ENCODE results near the gene SIRT3. TPM values are rescaled to one million over a fixed set of nuclear protein-coding genes. Genes with fewer than 3 reads are reported as not detected.

The SIRT3 gene
- polyA plus RNA-seq (2013, experiment 1 of 2): 7.5 TPM
- 6.9 TPM for polyA plus RNA-seq (2013, experiment 2 of 2)

- H3K9ac ChIP-seq (ENCODE audit: low read length): peak within 1 kb of the TSS; percentile 86
- peak within 1 kb of the TSS; percentile 89 for H3K18ac ChIP-seq (ENCODE audit: low read length)
- H3K23ac ChIP-seq (ENCODE audit: low read length): no peak within 1 kb of the TSS
- no peak within 1 kb of the TSS for H2BK120ac ChIP-seq (ENCODE audit: low read depth, low read length)
- no peak within 1 kb of the TSS for H2BK5ac ChIP-seq (ENCODE audit: low read length)
- H3K4ac ChIP-seq (ENCODE audit: low read depth, low read length): no peak within 1 kb of the TSS
- peak within 1 kb of the TSS; percentile 84 for H3K27ac ChIP-seq (ENCODE audit: low read depth, low read length)
- H3K56ac ChIP-seq (ENCODE audit: low read length): peak within 1 kb of the TSS; percentile 88
- H4K5ac ChIP-seq (ENCODE audit: low read length): no peak within 1 kb of the TSS
- no CpG with 5 or more reads among the region's 70 CpGs for WGBS (ENCODE audit: extremely low coverage, insufficient coverage, low lambda C conversion rate)
- peak within 1 kb of the TSS; percentile 77 for H4K8ac ChIP-seq (ENCODE audit: low read depth, low read length)
- H3K36me3 ChIP-seq (ENCODE audit: control insufficient read depth, insufficient read depth, low read length): no peaks in the 10 kb centered on the region
- H2BK15ac ChIP-seq (replicated peaks; ENCODE audit: low read depth): no peak within 1 kb of the TSS
- H2AK5ac ChIP-seq (ENCODE audit: low read length): no peak within 1 kb of the TSS
- H3K4me2 ChIP-seq (ENCODE audit: low read length): peak within 1 kb of the TSS; percentile 84
- H3K79me2 ChIP-seq (ENCODE audit: control insufficient read depth, insufficient read depth, low read length): peaks cover 19% of the 10 kb centered on the region
- peak; percentile 93 for DNase-seq
- peaks cover 5% of the 10 kb centered on the region for H3K79me1 ChIP-seq (ENCODE audit: low read length)
- no peaks in the 10 kb centered on the region for H3K27me3 ChIP-seq (ENCODE audit: insufficient read depth, low read length, poor library complexity)
- no peaks in the 10 kb centered on the region for H3K4me1 ChIP-seq (ENCODE audit: control insufficient read depth, low read depth, low read length)
- peak within 1 kb of the TSS; percentile 76 for H3K4me3 ChIP-seq (ENCODE audit: low read length)
Observed at GRCh38 chr11:235997-236773, at the start of gene SIRT3. TSS of gene SIRT3 (minus strand) at chr11:236342. CDS start at chr11:236328, 14 bp downstream.

- H3K27me3 ChIP-seq (ENCODE audit: insufficient read depth, low read length, poor library complexity): no peaks in the 10 kb centered on the region
- no peak overlapping the region for H2AK5ac ChIP-seq (ENCODE audit: low read length)
- H3K18ac ChIP-seq (ENCODE audit: low read length): no peak overlapping the region
- H4K5ac ChIP-seq (ENCODE audit: low read length): no peak overlapping the region
- H3K23ac ChIP-seq (ENCODE audit: low read length): no peak overlapping the region
- no peak overlapping the region for H4K8ac ChIP-seq (ENCODE audit: low read depth, low read length)
- no peaks in the 10 kb centered on the region for H3K79me2 ChIP-seq (ENCODE audit: control insufficient read depth, insufficient read depth, low read length)
- no peak overlapping the region for H3K4me2 ChIP-seq (ENCODE audit: low read length)
- peaks cover 8% of the 10 kb centered on the region for H3K4me1 ChIP-seq (ENCODE audit: control insufficient read depth, low read depth, low read length)
- peaks cover 1% of the 10 kb centered on the region for H3K79me1 ChIP-seq (ENCODE audit: low read length)
- no CpG with 5 or more reads among the region's 8 CpGs for WGBS (ENCODE audit: extremely low coverage, insufficient coverage, low lambda C conversion rate)
- no peak overlapping the region for H3K27ac ChIP-seq (ENCODE audit: low read depth, low read length)
- H3K36me3 ChIP-seq (ENCODE audit: control insufficient read depth, insufficient read depth, low read length): no peaks in the 10 kb centered on the region
- no peak for DNase-seq
- H3K4me3 ChIP-seq (ENCODE audit: low read length): no peak overlapping the region
- H2BK120ac ChIP-seq (ENCODE audit: low read depth, low read length): no peak overlapping the region
- H3K4ac ChIP-seq (ENCODE audit: low read depth, low read length): no peak overlapping the region
- H2BK15ac ChIP-seq (replicated peaks; ENCODE audit: low read depth): no peak overlapping the region
- no peak overlapping the region for H3K9ac ChIP-seq (ENCODE audit: low read length)
- H3K56ac ChIP-seq (ENCODE audit: low read length): no peak overlapping the region
- H2BK5ac ChIP-seq (ENCODE audit: low read length): no peak overlapping the region
Observed at GRCh38 chr11:285894-286220, 49.7 kb upstream of the SIRT3 start.

- no peak overlapping the region for H2AK5ac ChIP-seq (ENCODE audit: low read length)
- no peak overlapping the region for H2BK5ac ChIP-seq (ENCODE audit: low read length)
- no CpG with 5 or more reads among the region's 29 CpGs for WGBS (ENCODE audit: extremely low coverage, insufficient coverage, low lambda C conversion rate)
- H3K36me3 ChIP-seq (ENCODE audit: control insufficient read depth, insufficient read depth, low read length): no peaks in the 10 kb centered on the region
- H3K4ac ChIP-seq (ENCODE audit: low read depth, low read length): no peak overlapping the region
- DNase-seq: no peak
- H3K4me3 ChIP-seq (ENCODE audit: low read length): no peak overlapping the region
- no peak overlapping the region for H3K23ac ChIP-seq (ENCODE audit: low read length)
- H3K4me2 ChIP-seq (ENCODE audit: low read length): no peak overlapping the region
- H3K9ac ChIP-seq (ENCODE audit: low read length): no peak overlapping the region
- no peak overlapping the region for H3K18ac ChIP-seq (ENCODE audit: low read length)
- no peaks in the 10 kb centered on the region for H3K27me3 ChIP-seq (ENCODE audit: insufficient read depth, low read length, poor library complexity)
- no peak overlapping the region for H2BK15ac ChIP-seq (replicated peaks; ENCODE audit: low read depth)
- no peak overlapping the region for H2BK120ac ChIP-seq (ENCODE audit: low read depth, low read length)
- H3K79me1 ChIP-seq (ENCODE audit: low read length): no peaks in the 10 kb centered on the region
- no peak overlapping the region for H3K56ac ChIP-seq (ENCODE audit: low read length)
- H3K79me2 ChIP-seq (ENCODE audit: control insufficient read depth, insufficient read depth, low read length): no peaks in the 10 kb centered on the region
- no peak overlapping the region for H4K8ac ChIP-seq (ENCODE audit: low read depth, low read length)
- H4K5ac ChIP-seq (ENCODE audit: low read length): no peak overlapping the region
- H3K27ac ChIP-seq (ENCODE audit: low read depth, low read length): no peak overlapping the region
- peaks cover 4% of the 10 kb centered on the region for H3K4me1 ChIP-seq (ENCODE audit: control insufficient read depth, low read depth, low read length)
Observed at GRCh38 chr11:285021-285893, 49.1 kb upstream of the SIRT3 start.

GRCh38 chr11:284105-285020 lies 48.2 kb upstream of the SIRT3 start:
- Histone ChIP-seq H3K23ac (ENCODE audit: low read length) (no peak overlapping the region), H3K4me1 (ENCODE audit: control insufficient read depth, low read depth, low read length) (peaks cover 2% of the 10 kb centered on the region), H3K4me3 (ENCODE audit: low read length) (no peak overlapping the region), H2AK5ac (ENCODE audit: low read length) (no peak overlapping the region), H3K4ac (ENCODE audit: low read depth, low read length) (no peak overlapping the region), H4K5ac (ENCODE audit: low read length) (no peak overlapping the region), H3K27me3 (ENCODE audit: insufficient read depth, low read length, poor library complexity) (no peaks in the 10 kb centered on the region), H3K27ac (ENCODE audit: low read depth, low read length) (no peak overlapping the region), H3K79me2 (ENCODE audit: control insufficient read depth, insufficient read depth, low read length) (no peaks in the 10 kb centered on the region), H3K56ac (ENCODE audit: low read length) (peak overlapping the region; percentile 31), H3K79me1 (ENCODE audit: low read length) (no peaks in the 10 kb centered on the region), H3K9ac (ENCODE audit: low read length) (no peak overlapping the region), H3K4me2 (ENCODE audit: low read length) (no peak overlapping the region), H2BK120ac (ENCODE audit: low read depth, low read length) (no peak overlapping the region), H2BK15ac (replicated peaks; ENCODE audit: low read depth) (no peak overlapping the region), H3K18ac (ENCODE audit: low read length) (no peak overlapping the region), H2BK5ac (ENCODE audit: low read length) (no peak overlapping the region), H3K36me3 (ENCODE audit: control insufficient read depth, insufficient read depth, low read length) (no peaks in the 10 kb centered on the region), H4K8ac (ENCODE audit: low read depth, low read length) (no peak overlapping the region)
- no CpG with 5 or more reads among the region's 24 CpGs for WGBS (ENCODE audit: extremely low coverage, insufficient coverage, low lambda C conversion rate)
- no peak for DNase-seq

GRCh38 chr11:283405-284104 lies 47.4 kb upstream of the SIRT3 start:
- H2BK15ac ChIP-seq (replicated peaks; ENCODE audit: low read depth): no peak overlapping the region
- no peak overlapping the region for H3K18ac ChIP-seq (ENCODE audit: low read length)
- H3K23ac ChIP-seq (ENCODE audit: low read length): no peak overlapping the region
- H2AK5ac ChIP-seq (ENCODE audit: low read length): no peak overlapping the region
- H4K8ac ChIP-seq (ENCODE audit: low read depth, low read length): no peak overlapping the region
- no peaks in the 10 kb centered on the region for H3K36me3 ChIP-seq (ENCODE audit: control insufficient read depth, insufficient read depth, low read length)
- H3K4me2 ChIP-seq (ENCODE audit: low read length): no peak overlapping the region
- H3K79me2 ChIP-seq (ENCODE audit: control insufficient read depth, insufficient read depth, low read length): no peaks in the 10 kb centered on the region
- no peak for DNase-seq
- no peak overlapping the region for H2BK120ac ChIP-seq (ENCODE audit: low read depth, low read length)
- H3K9ac ChIP-seq (ENCODE audit: low read length): no peak overlapping the region
- no peak overlapping the region for H3K27ac ChIP-seq (ENCODE audit: low read depth, low read length)
- no peak overlapping the region for H4K5ac ChIP-seq (ENCODE audit: low read length)
- no peaks in the 10 kb centered on the region for H3K27me3 ChIP-seq (ENCODE audit: insufficient read depth, low read length, poor library complexity)
- no peak overlapping the region for H3K56ac ChIP-seq (ENCODE audit: low read length)
- WGBS (ENCODE audit: extremely low coverage, insufficient coverage, low lambda C conversion rate): no CpG with 5 or more reads among the region's 23 CpGs
- H3K4ac ChIP-seq (ENCODE audit: low read depth, low read length): no peak overlapping the region
- H3K4me3 ChIP-seq (ENCODE audit: low read length): no peak overlapping the region
- peaks cover 2% of the 10 kb centered on the region for H3K4me1 ChIP-seq (ENCODE audit: control insufficient read depth, low read depth, low read length)
- no peak overlapping the region for H2BK5ac ChIP-seq (ENCODE audit: low read length)
- H3K79me1 ChIP-seq (ENCODE audit: low read length): no peaks in the 10 kb centered on the region
